ENCODE data around the gene ATG7.

Gene ATG7

GRCh38 chr3:11548721-11549131 is 276.5 kb downstream of the ATG7 start:
- DNase-seq (ENCODE audit: low read depth): peak; percentile 76
- H3K4me3 ChIP-seq (replicated peaks; ENCODE audit: low read depth, low read length): peak overlapping the region; percentile 17
- no peak for TF ChIP-seq CTCF (IDR thresholded peaks at IDR 0.05; ENCODE audit: low read length, missing control alignments)

GRCh38 chr3:11549580-11550140 is 277.5 kb downstream of the ATG7 start:
- no peak overlapping the region for H3K4me3 ChIP-seq (replicated peaks; ENCODE audit: low read depth, low read length)
- TF ChIP-seq CTCF (IDR thresholded peaks at IDR 0.05; ENCODE audit: low read length, missing control alignments): no peak
- DNase-seq (ENCODE audit: low read depth): no peak

GRCh38 chr3:11551036-11551435 is 278.8 kb downstream of the ATG7 start:
- no peak overlapping the region for H3K4me3 ChIP-seq (replicated peaks; ENCODE audit: low read depth, low read length)
- DNase-seq (ENCODE audit: low read depth): no peak
- no peak for TF ChIP-seq CTCF (IDR thresholded peaks at IDR 0.05; ENCODE audit: low read length, missing control alignments)

GRCh38 chr3:11552289-11553264 is 280.4 kb downstream of the ATG7 start:
- no peak overlapping the region for H3K4me3 ChIP-seq (replicated peaks; ENCODE audit: low read depth, low read length)
- TF ChIP-seq CTCF (IDR thresholded peaks at IDR 0.05; ENCODE audit: low read length, missing control alignments): no peak
- DNase-seq (ENCODE audit: low read depth): no peak

GRCh38 chr3:11553436-11554235 is 281.4 kb downstream of the ATG7 start:
- no peak for TF ChIP-seq CTCF (IDR thresholded peaks at IDR 0.05; ENCODE audit: low read length, missing control alignments)
- H3K4me3 ChIP-seq (replicated peaks; ENCODE audit: low read depth, low read length): no peak overlapping the region
- DNase-seq (ENCODE audit: low read depth): peak; percentile 32

GRCh38 chr3:11554236-11554610 is 282.0 kb downstream of the ATG7 start:
- TF ChIP-seq CTCF (IDR thresholded peaks at IDR 0.05; ENCODE audit: low read length, missing control alignments): no peak
- H3K4me3 ChIP-seq (replicated peaks; ENCODE audit: low read depth, low read length): no peak overlapping the region

More at GRCh38 chr3:11554236-11554610, 282.0 kb downstream of the ATG7 start:
- DNase-seq (ENCODE audit: low read depth): no peak

Measured in fibroblast of pulmonary artery (primary cell).